ENCODE measurements around the gene TBK1.

The TBK1 gene

DNA sequence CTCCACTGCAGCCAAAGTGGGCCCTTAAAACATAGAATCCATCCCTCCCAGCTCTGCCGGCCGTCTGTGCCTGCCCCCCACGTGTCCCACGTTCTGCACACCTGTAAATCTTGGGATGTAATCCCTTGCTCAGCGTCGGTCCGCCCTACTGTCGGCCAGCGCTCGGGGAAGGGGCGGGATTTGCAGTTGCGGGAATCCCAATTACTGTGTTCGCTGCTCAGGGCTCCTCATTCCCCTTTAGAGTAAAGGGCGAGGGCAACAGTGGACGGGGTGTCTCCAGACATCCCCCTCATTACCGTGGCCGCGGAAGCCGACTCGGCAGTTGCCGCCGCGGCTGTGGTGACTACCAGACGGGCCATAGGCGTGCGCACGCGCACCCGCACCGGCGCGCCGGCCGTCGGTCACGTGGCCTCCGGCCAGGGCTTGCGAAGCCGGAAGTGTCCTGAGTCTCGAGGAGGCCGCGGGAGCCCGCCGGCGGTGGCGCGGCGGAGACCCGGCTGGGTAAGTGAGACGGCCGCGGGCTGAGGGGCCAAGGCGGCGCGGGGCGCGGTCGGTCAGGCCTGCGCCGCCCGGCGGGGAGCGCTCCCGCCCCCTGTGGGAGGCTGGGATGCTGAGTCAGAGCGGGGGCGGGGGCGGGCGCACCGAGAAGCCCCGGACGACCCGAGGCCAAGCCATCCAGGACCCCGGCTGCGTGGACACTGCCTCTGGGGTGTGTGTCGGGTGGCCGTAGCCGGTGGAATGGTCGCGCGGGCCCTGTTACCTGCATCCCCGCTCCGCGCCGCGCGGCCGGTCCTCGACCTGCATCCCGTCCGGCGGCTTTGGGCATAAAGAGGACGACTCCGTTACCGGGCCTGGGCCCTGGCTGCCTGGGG is at the start of gene TBK1:
TBK1 (plus strand) TSS at position 434 of the 872 bp plus-strand sequence. CDS start 3,751 bp downstream, outside the sequence.
- peak; percentile 95 for DNase-seq

DNA sequence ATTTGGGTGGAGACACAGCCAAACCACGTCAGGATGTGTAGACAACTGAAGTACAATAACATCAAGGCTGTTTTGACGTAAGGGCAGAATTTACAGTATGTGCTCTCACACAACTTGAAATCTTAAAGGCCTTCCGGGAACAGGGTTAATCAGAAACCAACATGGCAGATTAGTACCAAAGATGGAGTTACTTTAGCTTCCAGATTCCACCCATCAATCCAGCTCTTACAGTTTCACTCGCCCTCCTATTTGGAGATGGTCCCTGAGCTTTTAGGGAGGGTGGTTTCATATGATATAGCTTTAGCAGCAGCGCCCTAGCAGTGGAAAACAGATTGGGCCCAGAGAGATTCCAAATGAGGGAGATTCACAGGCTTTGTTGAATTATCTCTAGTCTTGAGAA is 49.7 kb upstream of the TBK1 start:
- DNase-seq: no peak

GRCh38 chr12:64403707-64404469 is 48.0 kb upstream of the TBK1 start, which contains the start of gene XPOT:
XPOT (plus strand) TSS chr12:64404392; CDS start chr12:64410036, 5,644 bp downstream.
- peak; percentile 97 for DNase-seq

DNA sequence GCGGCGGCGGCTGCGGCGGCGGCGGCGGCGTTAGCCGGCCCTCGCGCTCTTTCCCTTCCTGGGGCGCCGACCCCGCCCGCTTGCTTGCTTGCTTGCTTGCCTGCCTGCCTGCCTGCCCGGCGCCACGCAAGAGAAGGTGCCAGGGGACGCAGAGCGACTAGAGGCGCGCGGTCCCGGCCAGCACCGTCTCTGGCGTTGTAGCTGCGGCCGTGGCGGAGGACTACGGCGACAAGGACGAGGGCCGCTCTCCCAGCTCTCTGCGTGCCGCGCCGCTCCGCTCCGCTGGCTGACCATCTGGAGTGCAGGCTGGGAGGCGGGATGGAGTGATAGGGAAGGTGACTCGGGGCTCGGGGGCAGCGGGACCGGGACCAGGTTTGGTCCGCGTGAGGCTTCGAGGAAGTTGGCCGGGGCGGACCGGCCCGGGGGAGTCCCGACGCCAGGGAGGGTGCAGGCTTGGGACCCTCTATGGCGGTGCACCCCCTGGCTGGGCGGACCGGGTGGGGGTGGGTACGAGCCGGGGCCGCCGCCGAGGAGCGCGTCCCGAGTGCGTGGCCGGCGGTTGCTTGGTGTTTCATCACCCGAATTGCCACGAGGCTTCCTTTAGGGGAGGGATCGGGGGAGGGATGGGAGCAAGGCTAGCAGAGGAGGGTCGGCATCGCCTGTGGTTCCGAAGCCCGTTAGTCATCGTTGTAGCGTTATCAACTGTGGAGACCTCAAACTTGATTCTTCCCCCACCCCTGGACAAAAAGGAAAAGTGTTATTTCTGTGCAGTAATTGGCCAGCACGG is 47.3 kb upstream of the TBK1 start:
- DNase-seq: peak; percentile 58

DNA sequence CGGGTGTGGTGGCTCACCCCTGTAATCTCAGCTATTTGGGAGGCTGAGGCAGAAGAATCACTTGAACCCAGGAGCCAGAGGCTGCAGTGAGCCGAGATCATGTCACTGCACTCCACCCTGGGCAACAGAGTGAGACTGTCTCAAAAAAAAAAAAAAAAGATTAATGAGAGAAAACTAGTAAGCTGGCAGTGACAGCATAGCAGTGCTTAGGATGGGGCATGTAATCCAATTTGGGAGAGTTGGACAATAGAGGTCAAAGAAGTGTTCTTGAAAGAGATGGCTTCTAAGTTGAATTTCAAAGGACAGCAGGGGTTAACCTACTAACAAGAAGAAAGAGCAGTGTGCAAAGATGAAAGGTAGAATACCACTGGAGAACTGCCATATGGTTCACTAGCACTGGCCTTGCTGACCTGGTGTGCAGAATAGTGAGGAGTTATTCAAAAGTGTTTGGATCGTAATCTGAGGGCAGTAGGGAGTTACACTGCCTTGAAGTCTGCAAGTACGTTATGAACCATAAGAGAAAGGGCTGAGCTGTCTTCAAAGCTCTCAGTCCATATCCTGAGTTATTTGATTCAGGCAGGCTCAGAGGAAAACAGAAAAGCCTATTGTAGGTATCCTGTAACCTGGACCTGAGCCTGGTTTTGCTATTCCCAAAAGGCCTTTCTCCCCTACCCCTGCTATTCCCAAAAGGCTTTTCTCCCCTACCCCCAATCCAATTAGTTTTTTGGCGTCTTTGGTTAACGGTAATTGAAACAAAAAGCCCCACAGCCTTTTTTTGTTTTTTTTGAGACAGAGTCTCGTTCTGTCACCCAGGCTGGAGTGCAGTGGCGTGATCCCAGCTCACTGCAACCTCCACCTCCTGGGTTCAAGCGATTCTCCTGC is 44.3 kb upstream of the TBK1 start:
- no peak for DNase-seq

GRCh38 chr12:64411427-64411826 is 40.5 kb upstream of the TBK1 start:
- DNase-seq: no peak

DNA sequence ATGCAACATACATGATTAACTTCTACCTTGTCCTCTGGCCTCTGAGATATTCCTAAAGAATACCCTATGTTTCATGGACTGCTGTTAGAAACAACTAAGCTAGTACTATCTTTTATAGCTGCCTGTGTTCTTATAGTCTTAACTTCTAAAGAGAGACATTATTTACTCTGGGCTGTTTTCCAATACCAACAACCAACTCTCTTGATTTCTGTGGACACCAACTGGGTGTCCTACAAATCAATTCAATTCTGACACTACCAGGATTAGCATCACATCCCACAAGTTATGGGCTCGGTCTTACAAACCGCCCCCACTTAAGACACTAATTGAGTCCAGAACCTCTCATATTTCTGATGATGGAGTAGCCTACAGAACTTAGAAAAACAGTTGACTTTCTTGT is 39.5 kb upstream of the TBK1 start:
- DNase-seq: no peak

DNA sequence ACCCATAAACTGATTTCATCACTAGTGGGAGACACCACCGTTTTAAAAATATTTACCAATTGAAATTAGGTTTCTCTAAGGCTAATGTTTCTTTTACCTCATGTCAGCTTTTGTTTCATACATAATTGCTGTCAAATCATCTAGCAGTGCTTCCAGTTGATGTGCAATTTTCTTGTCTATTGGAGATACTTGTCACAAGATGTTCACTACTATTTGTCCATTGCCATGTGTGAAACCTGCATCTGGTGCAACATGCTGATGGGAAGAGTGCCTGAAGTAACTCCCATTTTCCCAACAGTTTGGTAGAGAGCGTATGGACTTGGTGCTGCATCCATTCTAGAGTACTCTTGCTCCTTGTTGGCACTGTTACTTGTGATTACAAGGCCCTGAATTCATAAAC is 38.0 kb upstream of the TBK1 start:
- no peak for DNase-seq

- DNase-seq: no peak
These were observed 33.7 kb upstream of the TBK1 start for GRCh38 chr12:64418209-64418608.

DNA sequence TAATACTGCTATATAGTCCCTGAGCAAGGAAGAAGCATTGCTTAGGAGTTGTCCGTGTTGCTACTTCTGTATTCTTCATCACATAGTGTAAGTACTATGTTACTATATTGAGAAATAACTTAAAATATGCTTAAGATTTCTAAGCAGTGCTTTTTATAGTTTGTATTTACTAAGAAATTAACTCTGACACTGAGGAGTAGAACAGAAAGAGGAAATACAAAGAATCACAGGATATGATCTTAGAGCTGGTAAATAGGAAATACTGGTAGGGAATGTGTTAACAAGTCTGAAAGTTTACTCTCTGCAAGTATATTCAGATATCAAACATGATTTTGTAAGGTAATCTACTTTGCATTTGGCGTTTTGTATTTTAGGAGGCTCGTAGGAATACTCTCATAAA is 32.2 kb upstream of the TBK1 start:
- peak; percentile 2 for DNase-seq

- DNase-seq: no peak
These were observed 23.9 kb upstream of the TBK1 start for GRCh38 chr12:64427988-64428387.

GRCh38 chr12:64428956-64429355 is 23.0 kb upstream of the TBK1 start:
- no peak for DNase-seq

DNA sequence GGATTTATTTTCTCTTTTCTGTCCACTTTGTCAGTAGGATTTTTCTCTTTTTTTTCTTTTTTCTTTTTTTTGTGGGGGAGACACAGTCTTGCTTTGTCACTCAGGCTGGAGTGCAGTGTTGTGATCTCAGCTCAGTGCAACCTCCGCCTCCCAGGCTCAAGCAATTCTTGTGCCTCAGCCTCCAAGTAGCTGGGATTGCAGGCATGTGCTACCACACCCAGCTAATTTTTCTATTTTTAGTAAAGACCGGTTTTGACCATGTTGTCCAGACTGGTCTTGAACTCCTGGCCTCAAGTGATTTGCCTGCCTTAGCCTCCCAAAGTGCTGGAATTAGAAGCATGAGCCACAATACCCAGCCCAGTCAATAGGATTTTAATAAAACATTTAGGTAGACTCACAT is 21.0 kb upstream of the TBK1 start:
- no peak for DNase-seq

- no peak for DNase-seq
These were observed 20.1 kb upstream of the TBK1 start for GRCh38 chr12:64431791-64432190.

DNA sequence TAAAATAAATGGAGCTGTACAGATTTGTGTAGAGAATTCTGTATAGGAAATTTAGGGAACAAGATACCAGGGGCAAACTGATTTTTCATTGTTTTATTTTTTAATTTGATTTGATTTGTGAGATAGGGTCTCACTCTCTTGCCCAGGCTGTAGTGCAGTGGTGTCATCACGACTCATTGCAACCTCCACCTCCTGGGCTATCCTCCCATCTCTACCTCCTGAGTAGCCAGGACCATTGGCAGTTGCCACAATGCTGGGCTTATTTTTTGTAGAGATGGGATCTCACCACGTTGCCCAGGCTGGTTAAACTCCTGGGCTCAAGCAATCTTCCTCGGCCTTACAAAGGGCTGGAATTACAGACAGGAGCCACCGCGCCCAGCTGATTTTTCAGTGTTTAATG is 18.0 kb upstream of the TBK1 start:
- DNase-seq: no peak

GRCh38 chr12:64440100-64440499 is 11.8 kb upstream of the TBK1 start:
- no peak for DNase-seq

DNA sequence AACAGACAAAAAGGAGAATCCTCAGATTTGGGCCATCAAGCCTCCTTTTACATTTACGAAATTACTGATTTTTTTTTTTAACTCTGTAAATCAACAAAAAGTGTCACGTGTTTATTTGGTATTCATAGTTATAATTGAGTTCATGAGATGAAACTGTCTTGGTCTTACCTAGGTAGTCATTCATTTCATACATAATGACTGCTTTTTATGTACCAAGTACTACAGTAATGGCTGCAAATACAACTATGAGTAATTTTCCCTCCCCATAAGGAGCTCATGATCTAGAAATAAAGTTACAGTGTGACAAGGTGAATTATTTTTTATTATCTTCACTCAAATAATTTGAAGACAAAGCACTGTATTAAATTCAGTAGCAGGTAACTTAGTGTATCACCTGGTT is 6.4 kb upstream of the TBK1 start:
- no peak for DNase-seq

DNA sequence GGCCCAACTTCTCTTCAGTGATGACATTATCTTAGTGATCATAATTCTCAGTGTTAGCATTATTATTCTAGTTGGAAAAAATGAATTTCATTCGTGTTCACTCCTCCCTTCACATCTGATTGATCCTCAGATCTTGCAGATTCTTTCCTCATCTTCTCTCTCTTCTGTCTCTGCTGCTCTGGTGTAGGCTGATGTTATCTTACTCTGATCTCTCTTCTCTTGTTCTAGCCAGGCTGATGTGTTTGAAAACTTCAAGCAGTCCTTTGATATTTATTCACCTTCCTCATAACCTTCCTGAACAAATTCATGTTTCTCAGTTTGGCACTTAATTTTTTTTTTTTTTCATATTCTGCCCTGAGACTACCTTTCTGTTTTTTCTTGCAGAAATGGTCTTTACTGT is 5.6 kb upstream of the TBK1 start:
- no peak for DNase-seq

GRCh38 chr12:64450057-64450640 is 1.8 kb upstream of the TBK1 start:
- DNase-seq: no peak

GRCh38 chr12:64450711-64451486 is 1.0 kb upstream of the TBK1 start:
- peak; percentile 70 for DNase-seq

Data from suppressor macrophage treated with lipopolysaccharide for 4 hours (primary cell).